GM23338 (cell line): ENCODE results near the gene CRTC1. TPM values are rescaled to one million over a fixed set of nuclear protein-coding genes. Genes with fewer than 3 reads are reported as not detected.

Experiments
- ATAC-seq: fragments of 200-7000 bp; cut with Tn5 transposase; 3 replicates; pipeline ENCODE4 v1.9.1; 2020
- DNase-seq: peaks from one replicate; pipeline ENCODE4 v3.0.0-alpha.2; 2015; ENCODE audit warnings: low spot score
- H2AFZ ChIP-seq: fragments of 200-600 bp; sonication (generic); 2 replicates; pipeline ENCODE4 v1.8.0; 2016; ENCODE audit warnings: antibody characterized with exemption, mild to moderate bottlenecking, moderate library complexity
- H3F3A ChIP-seq: fragments of 200-600 bp; sonication (generic); replicated peaks from 2 replicates; pipeline ENCODE4 v1.8.0; 2017; ENCODE audit warnings: antibody characterized with exemption, mixed run types, low read depth
- H3K27ac ChIP-seq: fragments of 200-600 bp; sonication (generic); 2 replicates; pipeline ENCODE4 v1.6.1; 2016; ENCODE audit warnings: low read depth
- H3K27me3 ChIP-seq: fragments of 200-600 bp; sonication (generic); 2 replicates; pipeline ENCODE4 v1.8.0; 2016; ENCODE audit warnings: mild to moderate bottlenecking, mixed run types, moderate library complexity; ENCODE audit not compliant: insufficient read depth
- H3K36me3 ChIP-seq: fragments of 200-600 bp; sonication (generic); 2 replicates; pipeline ENCODE4 v1.8.0; 2016; ENCODE audit warnings: mild to moderate bottlenecking; ENCODE audit not compliant: insufficient read depth
- H3K4me1 ChIP-seq: fragments of 200-600 bp; sonication (generic); 2 replicates; pipeline ENCODE4 v1.8.0; 2016; ENCODE audit warnings: mild to moderate bottlenecking, moderate library complexity; ENCODE audit not compliant: insufficient read depth
- H3K4me2 ChIP-seq: fragments of 200-600 bp; sonication (generic); 2 replicates; pipeline ENCODE4 v1.7.1; 2017; ENCODE audit warnings: mixed run types
- H3K4me3 ChIP-seq: fragments of 200-600 bp; sonication (generic); 2 replicates; pipeline ENCODE4 v1.6.1; 2016; ENCODE audit warnings: mixed run types
- H3K79me2 ChIP-seq: fragments of 200-600 bp; sonication (generic); replicated peaks from 2 replicates; pipeline ENCODE4 v1.8.0; 2017; ENCODE audit warnings: mild to moderate bottlenecking; ENCODE audit not compliant: insufficient read depth
- H3K9me2 ChIP-seq: fragments of 200-600 bp; sonication (generic); 2 replicates; pipeline ENCODE4 v1.8.0; 2017; ENCODE audit not compliant: insufficient read depth
- H4K20me1 ChIP-seq: fragments of 200-600 bp; sonication (generic); replicated peaks from 2 replicates; pipeline ENCODE4 v1.8.0; 2017; ENCODE audit warnings: mild to moderate bottlenecking; ENCODE audit not compliant: insufficient read depth
- H3K27ac Mint-ChIP-seq: 2 replicates; pipeline ENCODE4 v1.8.0; 2020; ENCODE audit warnings: inconsistent platforms, mild to moderate bottlenecking, moderate library complexity, mixed read lengths
- H3K27me3 Mint-ChIP-seq: 3 replicates; pipeline ENCODE4 v1.8.0; 2022; ENCODE audit warnings: low read depth, mild to moderate bottlenecking, moderate library complexity, mixed read lengths, inconsistent platforms; ENCODE audit not compliant: insufficient read depth, poor library complexity
- H3K36me3 Mint-ChIP-seq: 3 replicates; pipeline ENCODE4 v1.8.0; 2021; ENCODE audit warnings: low read depth, mild to moderate bottlenecking, inconsistent platforms, moderate library complexity, mixed read lengths
- H3K4me1 Mint-ChIP-seq: 3 replicates; pipeline ENCODE4 v1.8.0; 2020; ENCODE audit warnings: mild to moderate bottlenecking, inconsistent platforms, mixed read lengths
- H3K4me3 Mint-ChIP-seq: 3 replicates; pipeline ENCODE4 v1.8.0; 2021; ENCODE audit warnings: moderate library complexity, mild to moderate bottlenecking, inconsistent platforms, mixed read lengths
- H3K9me3 Mint-ChIP-seq: 3 replicates; pipeline ENCODE4 v1.8.0; 2020; ENCODE audit warnings: moderate library complexity, mild to moderate bottlenecking, inconsistent platforms, mixed read lengths
- CREB1 ChIP-seq: fragments of 250-450 bp; sonication (Bioruptor Pico); IDR thresholded peaks from 2 replicates; pipeline ENCODE4 v1.5.0; 2020; ENCODE audit warnings: low read depth, mild to moderate bottlenecking, moderate library complexity
- EZH2 ChIP-seq: fragments of 200-600 bp; sonication (generic); IDR thresholded peaks from one replicate; pipeline ENCODE4 v1.8.0; 2017; ENCODE audit warnings: antibody characterized with exemption, mild to moderate bottlenecking, low read depth; ENCODE audit not compliant: unreplicated experiment
- EZH2phosphoT487 ChIP-seq: fragments of 200-600 bp; sonication (generic); IDR thresholded peaks from one replicate; pipeline ENCODE4 v1.8.1; 2018; ENCODE audit warnings: antibody characterized with exemption; ENCODE audit not compliant: unreplicated experiment
- JUNB ChIP-seq: IDR thresholded peaks from one replicate; pipeline ENCODE4 v1.6.1; 2016; ENCODE audit warnings: antibody characterized with exemption; ENCODE audit not compliant: unreplicated experiment
- NANOG ChIP-seq: IDR thresholded peaks from 2 replicates; pipeline ENCODE4 v1.6.1; 2016; ENCODE audit warnings: antibody characterized with exemption, borderline replicate concordance
- POLR2AphosphoS5 ChIP-seq: IDR thresholded peaks from 2 replicates; pipeline ENCODE4 v1.6.1; 2016; ENCODE audit warnings: antibody characterized with exemption, low read depth
- STAT1 ChIP-seq: IDR thresholded peaks from one replicate; pipeline ENCODE4 v1.6.1; 2016; ENCODE audit warnings: antibody characterized with exemption; ENCODE audit not compliant: unreplicated experiment
- ZNF114 ChIP-seq: fragments of 250-450 bp; sonication (Bioruptor Pico); IDR thresholded peaks from 2 replicates; pipeline ENCODE4 v1.5.0; 2020; ENCODE audit warnings: mild to moderate bottlenecking, moderate library complexity
- ZNF331 ChIP-seq: fragments of 250-450 bp; sonication (Bioruptor Pico); IDR thresholded peaks from 2 replicates; pipeline ENCODE4 v1.5.0; 2020; ENCODE audit warnings: low read depth, mild to moderate bottlenecking, moderate library complexity
- polyA plus RNA-seq: library from polyadenylated mRNA; unstranded; fragments of >200 nt; fragmentation: Nextera tagmentation; extraction: Ambion mirVana; gene quantifications from 2 replicates; pipeline ENCODE4 v1.2.1, GENCODE V29; 2016
- total RNA-seq: library from RNA; depleted of rRNA; stranded (reverse); fragments of >200 nt; shearing (Covaris generic); gene quantifications from 2 replicates; pipeline ENCODE4 v1.2.3, GENCODE V29; 2014
- TF ChIP-seq, protein P1 (sequence below): IDR thresholded peaks from one replicate; pipeline ENCODE4 v1.6.1; 2018; ENCODE audit warnings: antibody characterized with exemption; ENCODE audit not compliant: unreplicated experiment
- TF ChIP-seq, protein P2 (sequence below): fragments of 250-450 bp; sonication (Bioruptor Pico); IDR thresholded peaks from 2 replicates; pipeline ENCODE4 v1.5.0; 2020; ENCODE audit warnings: mild to moderate bottlenecking, moderate library complexity
- TF ChIP-seq, protein P3 (sequence below), 2 experiments: fragments of 200-600 bp in 1 of 2; sonication (generic) in 1 of 2; conservative IDR thresholded peaks; 2 replicates each; pipeline versions ENCODE4 v1.5.1 to v1.6.1; 2016 to 2017; ENCODE audit warnings: antibody characterized with exemption in 2 of 2, low read depth in 2 of 2, mild to moderate bottlenecking in 2 of 2, moderate library complexity in 1 of 2
- TF ChIP-seq, protein P4 (sequence below): IDR thresholded peaks from 2 replicates; pipeline ENCODE4 v1.6.1; 2016; ENCODE audit warnings: antibody characterized with exemption

Gene CRTC1
- total and polyA plus RNA-seq, 2 experiments from 2014 or later = 5.4 to 8.4 TPM

DNA sequence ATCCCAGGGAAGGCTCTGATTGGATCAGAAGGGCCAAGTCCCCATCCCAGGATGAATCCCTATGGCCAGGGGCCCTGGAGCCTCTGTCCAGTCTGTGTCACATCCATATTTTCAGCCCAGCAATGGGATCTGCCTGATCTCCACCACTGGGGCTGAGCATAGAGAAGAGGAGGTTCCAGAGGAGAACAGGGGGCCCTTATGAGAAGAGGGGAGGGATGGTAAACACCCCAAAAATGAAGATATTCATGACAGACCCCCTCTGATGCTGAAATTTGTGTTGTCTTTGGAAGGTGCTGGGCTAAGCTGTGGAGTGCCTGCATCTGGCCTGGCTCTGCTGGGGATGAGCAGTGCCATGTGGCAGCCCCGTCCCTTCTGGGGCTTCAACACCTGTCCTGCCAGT is 32.2 kb upstream of the CRTC1 start (continued):
- TF ChIP-seq, protein P1, sequence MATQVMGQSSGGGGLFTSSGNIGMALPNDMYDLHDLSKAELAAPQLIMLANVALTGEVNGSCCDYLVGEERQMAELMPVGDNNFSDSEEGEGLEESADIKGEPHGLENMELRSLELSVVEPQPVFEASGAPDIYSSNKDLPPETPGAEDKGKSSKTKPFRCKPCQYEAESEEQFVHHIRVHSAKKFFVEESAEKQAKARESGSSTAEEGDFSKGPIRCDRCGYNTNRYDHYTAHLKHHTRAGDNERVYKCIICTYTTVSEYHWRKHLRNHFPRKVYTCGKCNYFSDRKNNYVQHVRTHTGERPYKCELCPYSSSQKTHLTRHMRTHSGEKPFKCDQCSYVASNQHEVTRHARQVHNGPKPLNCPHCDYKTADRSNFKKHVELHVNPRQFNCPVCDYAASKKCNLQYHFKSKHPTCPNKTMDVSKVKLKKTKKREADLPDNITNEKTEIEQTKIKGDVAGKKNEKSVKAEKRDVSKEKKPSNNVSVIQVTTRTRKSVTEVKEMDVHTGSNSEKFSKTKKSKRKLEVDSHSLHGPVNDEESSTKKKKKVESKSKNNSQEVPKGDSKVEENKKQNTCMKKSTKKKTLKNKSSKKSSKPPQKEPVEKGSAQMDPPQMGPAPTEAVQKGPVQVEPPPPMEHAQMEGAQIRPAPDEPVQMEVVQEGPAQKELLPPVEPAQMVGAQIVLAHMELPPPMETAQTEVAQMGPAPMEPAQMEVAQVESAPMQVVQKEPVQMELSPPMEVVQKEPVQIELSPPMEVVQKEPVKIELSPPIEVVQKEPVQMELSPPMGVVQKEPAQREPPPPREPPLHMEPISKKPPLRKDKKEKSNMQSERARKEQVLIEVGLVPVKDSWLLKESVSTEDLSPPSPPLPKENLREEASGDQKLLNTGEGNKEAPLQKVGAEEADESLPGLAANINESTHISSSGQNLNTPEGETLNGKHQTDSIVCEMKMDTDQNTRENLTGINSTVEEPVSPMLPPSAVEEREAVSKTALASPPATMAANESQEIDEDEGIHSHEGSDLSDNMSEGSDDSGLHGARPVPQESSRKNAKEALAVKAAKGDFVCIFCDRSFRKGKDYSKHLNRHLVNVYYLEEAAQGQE = no peak
- TF ChIP-seq EZH2phosphoT487 = no peak

DNA sequence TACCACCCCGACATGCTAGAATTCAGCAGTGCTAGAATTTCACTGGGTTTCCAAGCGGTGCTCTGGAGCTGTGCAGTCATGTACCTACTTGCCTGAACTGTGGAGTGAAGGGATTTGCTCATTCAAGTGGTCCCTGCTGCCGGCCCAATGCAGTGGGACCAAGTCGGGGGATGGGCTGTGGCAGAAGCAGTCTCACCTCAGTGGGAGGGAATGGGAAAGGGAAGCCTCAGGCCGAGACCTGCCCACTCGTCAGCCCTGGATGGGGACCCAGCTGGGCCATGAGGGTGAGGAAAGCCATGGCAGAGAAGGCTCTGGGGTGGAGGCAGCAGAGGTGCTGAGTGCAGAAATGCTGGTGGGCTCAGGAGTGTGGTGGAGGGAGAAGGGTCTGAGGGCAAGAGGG is 31.7 kb upstream of the CRTC1 start:
- ATAC-seq = no peak
- H3K36me3 Mint-ChIP-seq = no peaks in the 10 kb centered on the region; the same call in 2 of the 3 replicates
- no peak for TF ChIP-seq ZNF331
- TF ChIP-seq JUNB = no peak
- TF ChIP-seq, protein P2, sequence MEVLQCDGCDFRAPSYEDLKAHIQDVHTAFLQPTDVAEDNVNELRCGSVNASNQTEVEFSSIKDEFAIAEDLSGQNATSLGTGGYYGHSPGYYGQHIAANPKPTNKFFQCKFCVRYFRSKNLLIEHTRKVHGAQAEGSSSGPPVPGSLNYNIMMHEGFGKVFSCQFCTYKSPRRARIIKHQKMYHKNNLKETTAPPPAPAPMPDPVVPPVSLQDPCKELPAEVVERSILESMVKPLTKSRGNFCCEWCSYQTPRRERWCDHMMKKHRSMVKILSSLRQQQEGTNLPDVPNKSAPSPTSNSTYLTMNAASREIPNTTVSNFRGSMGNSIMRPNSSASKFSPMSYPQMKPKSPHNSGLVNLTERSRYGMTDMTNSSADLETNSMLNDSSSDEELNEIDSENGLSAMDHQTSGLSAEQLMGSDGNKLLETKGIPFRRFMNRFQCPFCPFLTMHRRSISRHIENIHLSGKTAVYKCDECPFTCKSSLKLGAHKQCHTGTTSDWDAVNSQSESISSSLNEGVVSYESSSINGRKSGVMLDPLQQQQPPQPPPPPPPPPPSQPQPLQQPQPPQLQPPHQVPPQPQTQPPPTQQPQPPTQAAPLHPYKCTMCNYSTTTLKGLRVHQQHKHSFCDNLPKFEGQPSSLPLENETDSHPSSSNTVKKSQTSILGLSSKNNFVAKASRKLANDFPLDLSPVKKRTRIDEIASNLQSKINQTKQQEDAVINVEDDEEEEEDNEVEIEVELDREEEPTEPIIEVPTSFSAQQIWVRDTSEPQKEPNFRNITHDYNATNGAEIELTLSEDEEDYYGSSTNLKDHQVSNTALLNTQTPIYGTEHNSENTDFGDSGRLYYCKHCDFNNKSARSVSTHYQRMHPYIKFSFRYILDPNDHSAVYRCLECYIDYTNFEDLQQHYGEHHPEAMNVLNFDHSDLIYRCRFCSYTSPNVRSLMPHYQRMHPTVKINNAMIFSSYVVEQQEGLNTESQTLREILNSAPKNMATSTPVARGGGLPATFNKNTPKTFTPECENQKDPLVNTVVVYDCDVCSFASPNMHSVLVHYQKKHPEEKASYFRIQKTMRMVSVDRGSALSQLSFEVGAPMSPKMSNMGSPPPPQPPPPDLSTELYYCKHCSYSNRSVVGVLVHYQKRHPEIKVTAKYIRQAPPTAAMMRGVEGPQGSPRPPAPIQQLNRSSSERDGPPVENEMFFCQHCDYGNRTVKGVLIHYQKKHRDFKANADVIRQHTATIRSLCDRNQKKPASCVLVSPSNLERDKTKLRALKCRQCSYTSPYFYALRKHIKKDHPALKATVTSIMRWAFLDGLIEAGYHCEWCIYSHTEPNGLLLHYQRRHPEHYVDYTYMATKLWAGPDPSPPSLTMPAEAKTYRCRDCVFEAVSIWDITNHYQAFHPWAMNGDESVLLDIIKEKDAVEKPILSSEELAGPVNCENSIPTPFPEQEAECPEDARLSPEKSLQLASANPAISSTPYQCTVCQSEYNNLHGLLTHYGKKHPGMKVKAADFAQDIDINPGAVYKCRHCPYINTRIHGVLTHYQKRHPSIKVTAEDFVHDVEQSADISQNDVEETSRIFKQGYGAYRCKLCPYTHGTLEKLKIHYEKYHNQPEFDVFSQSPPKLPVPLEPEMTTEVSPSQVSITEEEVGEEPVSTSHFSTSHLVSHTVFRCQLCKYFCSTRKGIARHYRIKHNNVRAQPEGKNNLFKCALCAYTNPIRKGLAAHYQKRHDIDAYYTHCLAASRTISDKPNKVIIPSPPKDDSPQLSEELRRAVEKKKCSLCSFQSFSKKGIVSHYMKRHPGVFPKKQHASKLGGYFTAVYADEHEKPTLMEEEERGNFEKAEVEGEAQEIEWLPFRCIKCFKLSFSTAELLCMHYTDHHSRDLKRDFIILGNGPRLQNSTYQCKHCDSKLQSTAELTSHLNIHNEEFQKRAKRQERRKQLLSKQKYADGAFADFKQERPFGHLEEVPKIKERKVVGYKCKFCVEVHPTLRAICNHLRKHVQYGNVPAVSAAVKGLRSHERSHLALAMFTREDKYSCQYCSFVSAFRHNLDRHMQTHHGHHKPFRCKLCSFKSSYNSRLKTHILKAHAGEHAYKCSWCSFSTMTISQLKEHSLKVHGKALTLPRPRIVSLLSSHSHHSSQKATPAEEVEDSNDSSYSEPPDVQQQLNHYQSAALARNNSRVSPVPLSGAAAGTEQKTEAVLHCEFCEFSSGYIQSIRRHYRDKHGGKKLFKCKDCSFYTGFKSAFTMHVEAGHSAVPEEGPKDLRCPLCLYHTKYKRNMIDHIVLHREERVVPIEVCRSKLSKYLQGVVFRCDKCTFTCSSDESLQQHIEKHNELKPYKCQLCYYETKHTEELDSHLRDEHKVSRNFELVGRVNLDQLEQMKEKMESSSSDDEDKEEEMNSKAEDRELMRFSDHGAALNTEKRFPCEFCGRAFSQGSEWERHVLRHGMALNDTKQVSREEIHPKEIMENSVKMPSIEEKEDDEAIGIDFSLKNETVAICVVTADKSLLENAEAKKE (CRISPR knock-in tag) = no peak
- TF ChIP-seq EZH2phosphoT487 = no peak
- TF ChIP-seq NANOG = no peak
- TF ChIP-seq STAT1 = no peak
- no peak for TF ChIP-seq EZH2
- TF ChIP-seq, protein P3, sequence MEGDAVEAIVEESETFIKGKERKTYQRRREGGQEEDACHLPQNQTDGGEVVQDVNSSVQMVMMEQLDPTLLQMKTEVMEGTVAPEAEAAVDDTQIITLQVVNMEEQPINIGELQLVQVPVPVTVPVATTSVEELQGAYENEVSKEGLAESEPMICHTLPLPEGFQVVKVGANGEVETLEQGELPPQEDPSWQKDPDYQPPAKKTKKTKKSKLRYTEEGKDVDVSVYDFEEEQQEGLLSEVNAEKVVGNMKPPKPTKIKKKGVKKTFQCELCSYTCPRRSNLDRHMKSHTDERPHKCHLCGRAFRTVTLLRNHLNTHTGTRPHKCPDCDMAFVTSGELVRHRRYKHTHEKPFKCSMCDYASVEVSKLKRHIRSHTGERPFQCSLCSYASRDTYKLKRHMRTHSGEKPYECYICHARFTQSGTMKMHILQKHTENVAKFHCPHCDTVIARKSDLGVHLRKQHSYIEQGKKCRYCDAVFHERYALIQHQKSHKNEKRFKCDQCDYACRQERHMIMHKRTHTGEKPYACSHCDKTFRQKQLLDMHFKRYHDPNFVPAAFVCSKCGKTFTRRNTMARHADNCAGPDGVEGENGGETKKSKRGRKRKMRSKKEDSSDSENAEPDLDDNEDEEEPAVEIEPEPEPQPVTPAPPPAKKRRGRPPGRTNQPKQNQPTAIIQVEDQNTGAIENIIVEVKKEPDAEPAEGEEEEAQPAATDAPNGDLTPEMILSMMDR (conservative IDR thresholded peaks at IDR 0.05; ENCODE audit: low read depth in 2 of 2) = no peak
- TF ChIP-seq POLR2AphosphoS5 = no peak
- TF ChIP-seq, protein P4, sequence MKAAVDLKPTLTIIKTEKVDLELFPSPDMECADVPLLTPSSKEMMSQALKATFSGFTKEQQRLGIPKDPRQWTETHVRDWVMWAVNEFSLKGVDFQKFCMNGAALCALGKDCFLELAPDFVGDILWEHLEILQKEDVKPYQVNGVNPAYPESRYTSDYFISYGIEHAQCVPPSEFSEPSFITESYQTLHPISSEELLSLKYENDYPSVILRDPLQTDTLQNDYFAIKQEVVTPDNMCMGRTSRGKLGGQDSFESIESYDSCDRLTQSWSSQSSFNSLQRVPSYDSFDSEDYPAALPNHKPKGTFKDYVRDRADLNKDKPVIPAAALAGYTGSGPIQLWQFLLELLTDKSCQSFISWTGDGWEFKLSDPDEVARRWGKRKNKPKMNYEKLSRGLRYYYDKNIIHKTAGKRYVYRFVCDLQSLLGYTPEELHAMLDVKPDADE = no peak
- no peak for TF ChIP-seq CREB1
- TF ChIP-seq ZNF114 = no peak

More for the DNA sequence above, 31.7 kb upstream of the CRTC1 start:
- Mint-ChIP-seq H3K27me3 (peaks cover 12% of the 10 kb centered on the region), H3K4me3 (no peak overlapping the region), H3K4me1 (peaks cover 30% of the 10 kb centered on the region), H3K9me3 (no peaks in the 10 kb centered on the region; the same call in 1 of the 3 replicates), H3K27ac (no peak overlapping the region; the same call in 1 of the 2 replicates)
- 0 out of 2 replicates have a peak, but pooled peaks cover 4% of the 10 kb centered on the region for H3K79me2 ChIP-seq
- H3K27me3 ChIP-seq = no peaks in the 10 kb centered on the region
- no peak overlapping the region for H3K4me3 ChIP-seq
- H3K36me3 ChIP-seq = no peaks in the 10 kb centered on the region
- H3K4me1 ChIP-seq = peaks cover 9% of the 10 kb centered on the region; the same call in 1 of the 2 replicates
- no peak overlapping the region for H2AFZ ChIP-seq
- H3K4me2 ChIP-seq = no peak overlapping the region
- no peak for DNase-seq
- H3K27ac ChIP-seq = no peak overlapping the region
- H4K20me1 ChIP-seq = no peaks in the 10 kb centered on the region; the same call in 1 of the 2 replicates
- H3F3A ChIP-seq = peaks cover 3% of the 10 kb centered on the region; the same call in 1 of the 2 replicates
- H3K9me2 ChIP-seq = 0 out of 2 replicates have a peak, but pooled peaks cover 6% of the 10 kb centered on the region
